Myocyte (in vitro differentiated cells): ENCODE data around the gene CD93. TPM values are rescaled to one million over a fixed set of nuclear protein-coding genes. Genes with fewer than 3 reads are reported as not detected.

Source experiments
- DNase-seq: peaks from one replicate; pipeline ENCODE4 v3.0.0-alpha.2; 2012; ENCODE audit warnings: low read depth
- polyA plus RNA-seq: library from polyadenylated mRNA; unstranded; fragments of >200 nt; gene quantifications from one replicate; pipeline ENCODE4 v1.2.1, GENCODE V29; 2012; ENCODE audit warnings: missing spikeins
- total RNA-seq: library from RNA; depleted of rRNA; stranded (reverse); fragments of >200 nt; gene quantifications from 2 replicates; pipeline ENCODE4 v1.2.3, GENCODE V29; 2014

CD93 gene
- not detected in 2 replicates for total RNA-seq
- not detected for polyA plus RNA-seq

DNA sequence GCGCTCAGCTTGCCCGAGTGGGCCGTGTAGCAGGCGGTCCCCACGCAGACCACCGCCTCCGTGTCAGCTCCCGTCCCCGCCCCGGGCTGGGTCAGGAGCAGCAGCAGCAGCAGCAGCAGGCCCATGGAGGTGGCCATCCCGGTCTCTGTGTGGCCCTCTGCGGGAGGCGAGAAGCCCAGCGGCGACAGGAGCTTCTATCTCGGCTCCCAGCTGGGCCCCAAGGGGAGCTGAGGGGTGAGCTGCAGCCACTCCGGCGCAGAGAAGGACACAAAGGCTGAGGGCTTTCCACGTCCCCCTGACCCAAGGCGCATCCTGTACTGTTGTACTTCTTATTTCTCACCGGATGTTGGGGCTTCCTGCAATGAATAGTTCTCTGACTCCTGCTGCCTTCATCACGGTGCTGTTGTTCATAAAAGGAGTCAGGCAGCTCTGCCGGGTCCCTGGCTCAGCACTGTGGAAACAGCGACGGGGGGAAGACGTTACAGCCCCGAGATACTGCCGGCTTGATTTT lies at the start of gene CD93:
Gene CD93 (minus strand): TSS at position 269 of the 511 bp plus-strand sequence. CDS start 132 bp downstream, at position 137.
- DNase-seq, result no peak

DNA sequence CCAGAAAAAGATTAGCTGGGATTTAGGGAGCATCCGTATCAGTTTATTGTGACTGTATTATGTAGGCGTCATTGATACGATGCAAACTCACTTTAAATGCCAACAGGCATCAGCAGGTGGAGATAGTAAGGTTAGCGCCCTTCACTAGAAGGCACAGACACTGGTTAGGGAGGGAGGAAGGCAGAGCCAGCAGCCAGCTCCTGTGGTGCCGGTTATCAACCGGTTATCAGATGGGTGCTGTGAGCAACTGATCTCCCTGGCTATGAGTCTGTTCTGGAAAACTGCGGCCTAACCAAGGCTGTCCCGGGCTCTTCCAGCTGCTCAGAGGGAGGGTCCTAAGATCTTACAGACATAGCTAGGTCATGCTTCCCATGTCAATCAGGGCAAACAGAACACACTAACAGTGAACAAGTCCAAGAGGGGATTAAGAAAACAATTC lies 47.5 kb upstream of the CD93 start:
- no peak for DNase-seq

- DNase-seq, result no peak
These were observed 46.9 kb upstream of the CD93 start for GRCh38 chr20:23132930-23133559.

DNA sequence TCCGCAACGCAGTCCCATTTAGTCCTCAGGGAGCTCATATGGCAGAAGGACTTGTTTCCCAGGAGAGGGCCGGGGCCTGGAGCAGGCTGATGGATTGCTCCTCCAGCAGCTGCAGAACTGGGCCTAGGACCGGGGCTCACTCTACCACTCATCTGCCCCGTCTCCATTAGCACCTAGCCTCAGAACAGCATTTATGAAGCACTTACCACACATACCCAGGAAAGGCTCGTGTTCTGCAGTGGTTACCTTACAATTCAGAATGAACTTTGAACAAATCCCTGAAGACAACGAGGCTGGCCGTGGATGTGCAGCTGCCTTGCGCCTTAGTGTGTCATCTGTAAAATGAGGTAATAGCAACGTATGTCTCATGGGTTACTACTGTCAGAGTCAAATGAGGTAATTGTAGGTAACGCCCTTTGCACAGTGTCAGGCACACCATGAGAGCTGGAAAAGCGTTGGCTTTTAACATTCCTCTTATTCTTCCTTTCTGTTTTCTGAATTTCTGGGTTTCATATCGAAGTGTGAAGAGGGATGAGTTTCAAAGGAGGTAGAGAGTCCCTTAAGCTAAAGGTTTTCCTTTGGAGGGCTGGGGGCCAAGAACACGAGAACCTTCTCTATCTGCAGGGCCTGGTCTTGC lies 46.3 kb upstream of the CD93 start:
- no peak for DNase-seq

DNA sequence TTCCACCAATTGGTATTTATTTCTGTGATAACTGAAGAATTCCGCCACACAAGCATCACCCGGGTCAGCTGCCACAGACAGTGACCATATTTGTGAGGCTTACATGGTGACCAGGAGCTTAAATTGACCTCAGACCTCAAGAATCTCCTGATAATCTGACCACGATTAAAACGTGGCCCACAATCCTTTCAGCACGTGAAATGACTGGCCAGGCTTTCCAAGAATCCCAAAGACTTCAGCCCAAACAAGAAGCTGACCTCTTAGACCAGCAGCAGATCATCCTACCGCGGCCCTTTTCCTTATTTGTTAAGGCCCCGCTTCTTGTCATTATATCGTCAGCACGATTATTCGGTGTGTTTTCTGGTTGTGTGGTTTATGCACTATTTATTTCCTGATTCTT lies 45.6 kb upstream of the CD93 start:
- DNase-seq, result peak; percentile 89

DNA sequence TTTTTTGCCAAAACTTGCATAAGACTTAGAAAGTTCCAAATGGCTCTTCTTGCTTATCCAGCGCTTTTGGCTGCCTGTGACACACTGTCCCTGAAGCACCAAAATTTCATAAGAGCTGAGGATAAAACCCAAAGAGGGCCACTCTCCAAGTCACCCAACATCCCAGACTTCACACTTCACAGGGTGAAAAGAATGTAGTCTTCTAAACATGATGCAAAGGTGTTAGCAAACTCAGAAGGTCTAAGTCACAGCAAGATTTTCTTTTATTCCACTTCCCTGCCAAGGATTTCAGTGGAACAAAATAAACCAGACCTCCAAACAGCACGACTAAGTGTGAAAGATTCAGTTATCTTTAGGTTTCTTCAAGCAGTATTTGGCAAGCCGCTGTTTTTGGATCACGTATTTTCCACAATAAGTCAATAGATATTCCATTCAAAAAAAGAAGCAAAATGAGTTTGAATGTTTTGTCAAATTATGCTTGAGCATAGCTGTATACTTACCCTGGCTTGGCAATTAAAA lies 44.6 kb upstream of the CD93 start:
- DNase-seq, result no peak

- no peak for DNase-seq
These were observed 43.9 kb upstream of the CD93 start for GRCh38 chr20:23129891-23130621.

DNA sequence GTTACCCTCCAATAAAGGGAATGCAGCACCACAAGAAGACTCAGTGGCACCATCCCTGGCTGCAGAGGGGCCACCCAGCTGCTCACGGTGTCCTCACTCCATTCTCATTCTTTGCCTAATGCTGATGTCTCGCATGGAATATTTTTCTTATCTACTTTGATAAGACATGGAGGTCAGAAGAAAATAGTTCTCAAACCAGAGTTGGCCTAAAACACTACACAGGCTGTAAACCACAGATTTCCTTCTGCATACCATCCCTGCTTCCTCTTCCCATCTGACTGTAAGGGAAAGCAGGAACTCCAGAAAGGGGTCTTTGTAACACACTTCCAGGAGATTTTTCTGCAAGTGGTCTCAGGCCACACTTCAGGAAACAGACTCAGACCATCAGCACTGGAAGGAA lies 43.1 kb upstream of the CD93 start:
- no peak for DNase-seq

GRCh38 chr20:23128461-23129125 lies 42.5 kb upstream of the CD93 start:
- no peak for DNase-seq

- DNase-seq, result no peak
These were observed 41.6 kb upstream of the CD93 start for GRCh38 chr20:23127506-23128279.

GRCh38 chr20:23126281-23127061 lies 40.3 kb upstream of the CD93 start:
- DNase-seq, result peak; percentile 91

DNA sequence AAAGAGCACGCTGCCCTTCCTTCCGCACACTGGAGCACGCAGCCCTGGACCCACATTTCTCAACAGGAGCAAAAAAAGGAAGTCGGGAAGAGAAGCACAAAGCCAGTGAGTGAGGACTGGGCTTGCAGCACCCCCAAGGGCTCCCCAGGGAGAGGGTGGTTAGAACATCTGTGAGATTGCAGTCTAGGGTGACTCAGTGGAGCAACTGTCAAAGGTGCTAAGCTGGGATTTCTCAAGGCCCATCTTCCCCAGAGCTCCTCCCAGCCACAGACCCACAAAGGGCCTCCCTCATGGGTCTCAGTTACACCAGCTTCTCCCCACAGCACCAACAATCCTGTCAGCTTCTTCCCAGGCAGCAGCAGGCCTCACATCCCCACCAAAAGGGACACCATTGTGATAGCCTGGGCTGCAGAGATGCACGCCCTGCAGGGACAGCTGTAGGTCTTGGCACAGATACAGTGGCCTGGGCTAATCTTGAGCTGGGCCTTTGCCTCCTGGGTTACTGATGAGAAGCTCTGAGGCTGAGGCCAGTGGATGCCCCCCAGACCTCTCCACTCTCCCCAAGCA lies 39.6 kb upstream of the CD93 start:
- DNase-seq, result peak; percentile 97

GRCh38 chr20:23125159-23125558 lies 39.0 kb upstream of the CD93 start:
- no peak for DNase-seq

DNA sequence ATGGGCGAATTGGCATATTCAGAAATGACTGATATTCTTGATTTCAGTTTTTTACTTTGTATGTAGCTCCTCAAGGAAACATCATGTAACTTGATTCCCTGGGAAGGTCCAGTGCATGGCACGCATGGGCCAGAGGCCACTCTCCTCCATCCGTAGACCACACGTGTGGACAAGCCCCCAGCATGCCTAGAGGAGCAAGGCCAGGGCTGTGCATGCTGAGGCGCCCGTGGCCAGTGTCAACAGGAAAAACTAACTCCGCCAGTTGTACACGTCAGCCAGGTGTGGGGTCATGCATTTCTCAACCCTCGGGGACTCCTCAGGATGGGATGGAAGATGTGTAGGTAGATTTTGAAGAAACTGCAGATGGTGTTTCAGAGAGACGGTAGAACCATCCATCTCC lies 37.8 kb upstream of the CD93 start:
- DNase-seq, result no peak

GRCh38 chr20:23122796-23123655 lies 36.9 kb upstream of the CD93 start:
- DNase-seq, result no peak

- no peak for DNase-seq
These were observed 36.2 kb upstream of the CD93 start for GRCh38 chr20:23122321-23122720.

DNA sequence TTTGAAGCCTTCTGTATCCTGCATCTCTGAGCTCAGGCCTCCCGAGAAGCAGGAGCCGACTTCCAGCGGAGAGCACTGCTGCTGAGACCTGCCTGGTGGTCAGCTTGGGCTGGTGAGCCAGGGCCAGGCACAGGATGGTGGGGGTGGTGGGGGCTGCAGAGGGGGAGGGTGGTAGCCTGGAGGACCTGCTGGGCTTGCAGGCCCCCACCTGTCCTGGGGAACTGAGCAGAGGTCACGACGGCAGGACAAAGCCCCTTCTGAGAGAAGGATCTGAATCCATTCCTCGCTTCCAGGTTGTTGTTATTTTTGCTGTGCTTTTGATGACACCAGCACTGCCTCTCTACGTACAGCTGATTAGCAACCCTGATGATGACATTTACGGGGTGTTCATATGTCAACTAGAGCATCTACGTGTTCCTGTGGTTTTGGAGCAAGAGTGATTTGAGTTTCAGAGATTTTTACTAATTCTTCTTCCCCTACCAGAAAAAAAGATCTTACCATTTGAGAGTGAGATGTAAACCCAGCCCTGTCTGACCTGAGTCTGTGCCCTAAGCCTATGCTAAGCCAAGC lies 35.7 kb upstream of the CD93 start:
- no peak for DNase-seq
